Bone marrow (tissue), 2 donors: ENCODE results near the gene BCL2L12.
A peak's percentile ranks its signal among the peaks of the same experiment; 100 is the strongest.

Source experiments
- DNase-seq, 2 donors: peaks; one replicate each; lab custom pipeline; 2025; lab: John Stamatoyannopoulos, UW

BCL2L12 gene

DNA sequence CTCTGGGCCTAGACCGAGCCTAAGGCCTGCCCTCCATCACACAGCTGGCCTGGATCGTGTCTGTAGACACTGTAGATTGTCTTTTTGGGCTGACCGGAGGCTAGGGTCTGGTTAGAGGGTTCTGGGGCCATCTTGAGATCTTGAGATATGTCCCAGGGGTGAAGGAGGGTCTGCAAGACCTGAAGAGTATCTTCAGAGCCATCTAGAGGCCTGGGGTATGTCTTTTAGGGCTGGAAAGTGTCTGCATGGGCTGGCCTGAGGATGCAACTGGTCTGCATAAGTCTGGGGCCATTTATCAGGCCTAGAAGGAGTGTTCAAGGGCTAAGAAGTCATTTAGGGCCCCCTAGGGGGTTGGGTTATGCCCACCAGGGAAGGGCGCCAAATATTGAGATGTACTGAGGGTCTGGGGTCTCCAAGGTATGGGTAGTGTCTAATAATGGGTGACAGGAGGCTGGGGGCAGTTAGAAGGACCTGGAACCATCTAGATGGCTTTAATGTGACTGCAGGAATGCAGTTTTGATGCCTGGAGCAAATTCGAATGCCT lies 23.2 kb upstream of the BCL2L12 start:
- DNase-seq = peak in 1 of 2 donors; percentile 2

DNA sequence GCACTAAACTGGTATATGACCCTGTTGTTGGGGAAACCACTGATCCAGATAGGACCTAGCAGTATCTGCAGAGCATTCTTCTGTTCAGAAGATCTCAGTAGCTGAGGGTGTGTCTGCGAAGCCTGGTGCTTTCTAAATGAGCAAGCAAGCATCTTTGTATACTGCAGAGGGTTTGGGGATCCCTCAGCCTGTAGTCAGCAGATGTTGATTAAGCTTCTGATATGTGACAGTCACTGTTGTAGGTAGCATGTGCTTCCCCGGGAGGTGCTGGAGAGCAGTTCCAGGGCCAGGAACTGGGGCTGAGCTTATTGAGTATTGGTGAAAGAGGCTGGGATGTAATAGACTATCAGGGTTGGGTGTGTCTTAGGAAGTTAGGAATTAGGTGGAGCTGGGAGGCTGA lies 22.3 kb upstream of the BCL2L12 start:
- no peak for DNase-seq

DNA sequence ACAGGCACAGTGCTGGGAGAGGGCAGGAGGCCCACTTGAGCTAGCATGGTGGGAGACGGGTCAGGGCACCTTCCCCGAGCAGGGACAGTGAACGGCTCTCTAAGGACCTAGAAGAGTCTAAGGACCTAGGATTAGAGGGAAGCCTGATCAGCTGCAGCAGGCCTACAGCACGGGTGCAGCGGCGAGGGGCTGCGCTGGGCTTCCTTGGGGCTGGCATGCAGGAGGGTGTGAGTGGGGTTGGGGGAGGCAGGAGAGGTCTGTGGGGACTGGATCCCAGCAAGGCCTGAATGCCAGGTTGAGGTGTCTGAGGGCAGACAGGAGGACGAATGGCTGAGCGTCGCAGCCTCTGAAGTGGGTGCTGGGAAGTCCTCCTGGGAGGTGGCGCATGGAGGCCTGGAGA lies 20.1 kb upstream of the BCL2L12 start:
- no peak for DNase-seq

DNA sequence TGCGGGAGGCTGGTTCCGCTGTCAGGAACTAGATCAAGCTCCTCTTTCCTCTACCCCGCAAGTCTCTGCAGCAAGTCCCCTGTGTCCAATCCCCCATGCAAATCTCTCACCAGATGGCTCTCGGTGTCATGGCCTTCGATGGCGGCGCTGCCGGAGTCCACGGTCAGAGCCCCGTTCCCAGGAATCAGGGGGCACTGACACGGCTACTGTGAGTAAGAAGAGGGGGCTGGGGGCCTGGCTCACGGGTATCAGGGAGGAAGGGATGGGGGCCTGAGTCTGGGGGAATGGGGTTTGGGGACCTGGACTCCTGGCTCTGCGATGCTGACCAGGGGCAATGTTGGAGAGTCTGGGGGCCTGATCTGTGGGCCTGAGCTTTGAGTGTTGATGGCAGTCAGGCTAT lies 19.7 kb upstream of the BCL2L12 start:
- no peak for DNase-seq

DNA sequence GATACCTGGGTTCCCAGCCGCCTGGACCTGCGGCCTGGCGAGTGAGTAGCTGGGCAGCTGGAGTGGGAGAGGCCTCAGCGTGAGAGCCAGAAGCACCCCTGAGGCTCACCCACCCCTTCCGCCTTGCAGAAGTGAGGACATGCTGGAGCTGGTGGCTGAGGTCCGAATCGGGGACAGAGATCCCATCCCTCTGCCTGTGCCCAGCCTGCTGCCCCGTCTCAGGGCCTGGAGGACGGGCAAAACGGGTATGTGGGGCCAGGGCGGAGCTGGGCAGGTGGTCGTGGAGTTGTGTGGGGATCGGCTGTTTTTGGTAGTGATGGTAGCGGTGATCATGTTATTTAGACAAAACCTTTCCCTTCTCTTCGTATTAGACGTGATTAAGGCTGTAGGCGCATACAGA lies 19.1 kb upstream of the BCL2L12 start:
- no peak for DNase-seq

DNA sequence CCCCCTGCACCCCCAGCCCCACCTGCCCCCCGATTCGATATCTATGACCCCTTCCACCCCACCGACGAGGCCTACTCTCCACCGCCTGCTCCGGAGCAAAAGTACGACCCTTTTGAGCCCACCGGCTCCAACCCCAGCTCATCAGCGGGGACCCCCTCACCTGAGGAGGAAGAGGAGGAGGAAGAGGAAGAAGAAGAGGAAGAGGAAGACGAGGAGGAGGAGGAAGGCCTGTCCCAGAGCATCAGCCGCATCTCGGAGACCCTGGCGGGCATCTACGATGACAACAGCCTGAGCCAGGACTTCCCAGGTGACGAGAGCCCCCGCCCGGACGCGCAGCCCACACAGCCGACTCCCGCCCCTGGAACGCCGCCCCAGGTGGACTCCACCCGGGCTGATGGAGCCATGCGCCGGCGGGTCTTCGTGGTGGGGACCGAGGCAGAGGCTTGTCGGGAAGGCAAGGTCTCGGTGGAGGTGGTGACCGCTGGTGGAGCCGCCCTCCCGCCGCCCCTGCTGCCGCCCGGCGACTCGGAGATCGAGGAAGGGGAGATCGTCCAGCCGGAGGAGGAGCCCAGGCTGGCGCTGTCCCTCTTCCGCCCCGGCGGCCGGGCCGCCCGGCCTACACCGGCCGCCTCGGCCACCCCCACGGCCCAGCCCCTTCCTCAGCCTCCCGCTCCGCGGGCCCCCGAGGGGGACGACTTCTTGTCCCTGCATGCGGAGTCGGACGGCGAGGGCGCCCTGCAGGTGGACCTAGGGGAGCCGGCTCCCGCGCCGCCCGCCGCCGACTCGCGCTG lies 14.5 kb upstream of the BCL2L12 start:
- DNase-seq = no peak

DNA sequence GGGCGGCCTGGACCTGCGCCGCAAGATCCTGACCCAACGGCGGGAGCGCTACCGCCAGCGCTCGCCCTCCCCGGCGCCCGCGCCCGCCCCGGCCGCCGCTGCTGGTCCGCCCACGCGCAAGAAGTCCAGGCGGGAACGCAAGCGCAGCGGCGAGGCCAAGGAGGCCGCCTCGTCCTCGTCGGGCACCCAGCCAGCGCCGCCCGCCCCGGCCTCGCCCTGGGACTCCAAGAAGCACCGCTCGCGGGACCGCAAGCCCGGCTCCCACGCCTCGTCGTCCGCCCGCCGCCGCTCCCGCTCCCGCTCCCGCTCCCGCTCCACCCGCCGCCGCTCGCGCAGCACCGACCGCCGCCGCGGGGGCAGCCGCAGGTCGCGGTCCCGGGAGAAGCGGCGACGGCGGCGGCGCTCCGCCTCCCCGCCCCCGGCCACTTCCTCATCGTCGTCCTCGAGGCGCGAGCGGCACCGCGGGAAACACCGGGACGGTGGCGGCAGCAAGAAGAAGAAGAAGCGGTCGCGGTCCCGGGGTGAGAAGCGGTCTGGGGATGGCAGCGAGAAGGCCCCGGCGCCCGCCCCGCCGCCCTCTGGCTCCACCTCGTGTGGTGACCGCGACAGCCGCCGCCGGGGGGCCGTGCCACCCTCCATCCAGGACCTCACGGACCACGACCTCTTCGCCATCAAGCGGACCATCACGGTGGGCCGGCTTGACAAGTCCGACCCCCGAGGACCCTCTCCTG lies 13.7 kb upstream of the BCL2L12 start:
- no peak for DNase-seq

DNA sequence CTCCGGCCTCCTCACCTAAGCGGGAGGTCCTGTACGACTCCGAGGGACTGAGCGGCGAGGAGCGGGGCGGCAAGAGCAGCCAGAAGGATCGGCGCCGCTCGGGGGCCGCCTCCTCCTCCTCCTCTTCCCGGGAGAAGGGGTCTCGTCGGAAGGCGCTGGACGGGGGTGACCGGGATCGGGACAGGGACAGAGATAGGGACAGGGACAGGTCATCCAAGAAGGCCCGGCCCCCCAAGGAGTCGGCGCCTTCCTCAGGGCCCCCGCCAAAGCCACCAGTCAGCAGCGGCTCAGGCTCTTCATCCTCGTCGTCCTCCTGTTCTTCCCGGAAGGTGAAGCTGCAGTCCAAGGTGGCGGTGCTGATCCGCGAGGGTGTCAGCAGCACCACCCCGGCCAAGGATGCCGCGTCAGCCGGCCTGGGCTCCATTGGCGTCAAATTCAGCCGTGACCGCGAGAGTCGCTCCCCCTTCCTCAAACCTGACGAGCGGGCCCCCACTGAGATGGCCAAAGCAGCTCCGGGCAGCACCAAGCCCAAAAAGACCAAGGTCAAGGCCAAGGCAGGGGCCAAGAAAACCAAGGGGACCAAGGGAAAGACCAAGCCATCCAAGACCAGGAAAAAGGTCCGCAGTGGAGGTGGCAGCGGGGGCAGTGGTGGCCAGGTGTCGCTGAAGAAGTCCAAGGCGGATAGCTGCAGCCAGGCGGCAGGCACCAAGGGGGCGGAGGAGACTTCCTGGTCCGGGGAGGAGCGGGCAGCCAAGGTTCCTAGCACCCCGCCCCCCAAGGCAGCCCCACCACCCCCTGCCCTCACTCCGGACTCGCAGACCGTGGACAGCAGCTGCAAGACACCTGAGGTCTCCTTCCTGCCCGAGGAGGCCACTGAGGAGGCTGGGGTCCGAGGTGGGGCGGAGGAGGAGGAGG lies 12.9 kb upstream of the BCL2L12 start:
- DNase-seq = no peak

DNA sequence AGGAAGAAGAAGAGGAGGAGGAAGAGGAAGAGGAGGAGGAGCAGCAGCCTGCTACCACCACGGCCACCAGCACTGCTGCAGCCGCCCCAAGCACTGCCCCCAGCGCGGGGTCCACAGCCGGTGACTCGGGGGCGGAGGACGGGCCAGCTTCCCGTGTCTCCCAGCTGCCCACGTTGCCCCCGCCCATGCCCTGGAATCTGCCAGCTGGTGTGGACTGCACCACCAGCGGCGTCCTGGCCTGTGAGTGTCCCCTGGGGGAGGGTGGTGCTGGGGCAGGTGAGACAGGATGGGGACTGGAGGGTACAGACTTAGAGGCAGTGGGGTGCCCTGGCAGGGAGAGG lies 12.3 kb upstream of the BCL2L12 start:
- DNase-seq = no peak

DNA sequence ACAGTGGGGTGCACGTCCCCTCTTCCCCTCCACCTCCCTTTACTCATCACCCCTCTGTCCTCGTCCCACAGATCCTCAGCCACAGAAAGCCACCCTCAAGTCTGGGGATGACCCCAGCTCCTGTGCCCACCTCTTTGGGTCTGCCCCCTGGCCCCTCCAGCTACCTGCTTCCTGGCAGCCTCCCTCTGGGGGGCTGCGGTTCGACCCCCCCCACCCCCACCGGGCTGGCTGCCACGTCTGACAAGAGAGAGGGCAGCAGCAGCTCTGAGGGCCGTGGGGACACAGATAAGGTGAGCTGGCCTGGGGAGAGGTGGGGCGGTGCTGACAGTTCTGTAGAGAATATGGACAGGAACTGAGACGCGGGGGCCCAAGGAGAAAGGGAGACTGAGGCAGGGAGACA lies 11.2 kb upstream of the BCL2L12 start:
- DNase-seq = no peak

DNA sequence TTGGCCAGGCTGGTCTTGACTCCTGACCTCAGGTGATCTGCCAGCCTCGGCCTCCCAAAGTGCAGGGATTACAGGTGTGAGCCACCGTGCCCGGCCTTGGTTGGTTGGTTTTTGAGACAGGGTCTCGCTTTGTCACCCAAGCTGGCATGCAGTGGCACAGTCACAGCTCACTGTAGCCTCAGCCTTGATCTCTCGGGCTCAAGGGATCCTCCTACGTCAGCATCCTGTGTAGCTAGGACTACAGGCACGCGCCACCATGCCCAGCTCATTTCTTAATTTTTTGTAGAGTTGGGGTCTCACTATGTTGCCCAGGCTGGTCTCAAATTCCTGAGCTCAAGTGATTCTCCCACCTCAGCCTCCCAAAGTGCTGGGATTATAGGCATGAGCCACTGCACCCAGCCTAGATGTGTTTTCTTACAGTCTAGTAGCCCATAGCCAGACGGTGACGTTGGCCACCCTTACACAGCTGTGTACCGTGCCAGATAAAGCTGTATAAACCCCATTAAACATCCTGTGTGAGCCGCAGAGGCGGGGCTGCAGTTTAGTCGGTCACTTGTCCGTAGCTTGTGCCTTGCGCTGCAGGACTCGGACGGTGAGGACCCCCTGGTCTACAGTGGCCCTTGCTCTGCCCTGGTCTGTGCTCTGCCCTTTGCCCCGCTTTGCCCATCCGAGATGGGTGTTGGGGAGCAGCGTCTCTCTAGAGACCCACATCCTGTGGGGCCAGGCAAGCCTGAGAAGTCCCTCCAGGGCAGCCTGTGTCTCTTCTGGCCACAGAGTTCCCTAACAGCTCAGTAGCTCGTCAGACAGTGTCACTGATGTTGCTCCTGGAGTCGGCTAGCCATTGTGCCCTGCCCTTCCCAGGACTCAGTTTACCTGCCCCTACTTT lies 9.9 kb upstream of the BCL2L12 start:
- DNase-seq = no peak

DNA sequence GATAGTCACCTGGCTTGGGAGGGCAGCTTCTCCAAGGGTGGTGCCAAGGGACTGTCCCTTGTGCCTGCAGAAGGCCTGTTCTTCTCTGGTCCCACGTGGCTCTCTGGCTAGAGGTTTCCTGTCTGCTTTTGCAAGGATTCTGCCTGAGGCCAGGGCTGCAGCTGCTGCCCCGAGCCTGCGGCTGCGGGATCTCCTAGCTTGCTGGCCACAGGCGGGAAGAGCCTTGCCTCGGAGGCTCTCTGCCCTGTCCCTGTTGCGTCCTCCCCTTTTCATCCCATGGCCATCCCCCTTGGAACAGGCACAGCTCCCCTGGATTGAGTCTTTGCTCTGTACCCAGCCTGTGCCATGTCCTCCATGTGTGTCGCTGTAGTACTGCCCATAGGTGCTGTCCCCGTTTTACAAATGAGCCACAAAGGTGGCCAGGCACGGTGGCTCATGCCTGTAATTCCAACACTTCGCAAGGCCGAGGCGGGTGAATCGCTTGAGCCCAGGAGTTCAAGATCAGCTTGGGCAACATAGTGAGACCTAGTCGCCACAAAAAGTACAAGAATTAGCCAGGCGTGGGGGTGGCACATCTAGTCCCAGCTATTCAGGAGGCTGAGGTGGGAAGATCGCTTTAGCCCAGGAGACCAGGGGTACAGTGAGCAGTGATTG lies 9.2 kb upstream of the BCL2L12 start:
- no peak for DNase-seq

DNA sequence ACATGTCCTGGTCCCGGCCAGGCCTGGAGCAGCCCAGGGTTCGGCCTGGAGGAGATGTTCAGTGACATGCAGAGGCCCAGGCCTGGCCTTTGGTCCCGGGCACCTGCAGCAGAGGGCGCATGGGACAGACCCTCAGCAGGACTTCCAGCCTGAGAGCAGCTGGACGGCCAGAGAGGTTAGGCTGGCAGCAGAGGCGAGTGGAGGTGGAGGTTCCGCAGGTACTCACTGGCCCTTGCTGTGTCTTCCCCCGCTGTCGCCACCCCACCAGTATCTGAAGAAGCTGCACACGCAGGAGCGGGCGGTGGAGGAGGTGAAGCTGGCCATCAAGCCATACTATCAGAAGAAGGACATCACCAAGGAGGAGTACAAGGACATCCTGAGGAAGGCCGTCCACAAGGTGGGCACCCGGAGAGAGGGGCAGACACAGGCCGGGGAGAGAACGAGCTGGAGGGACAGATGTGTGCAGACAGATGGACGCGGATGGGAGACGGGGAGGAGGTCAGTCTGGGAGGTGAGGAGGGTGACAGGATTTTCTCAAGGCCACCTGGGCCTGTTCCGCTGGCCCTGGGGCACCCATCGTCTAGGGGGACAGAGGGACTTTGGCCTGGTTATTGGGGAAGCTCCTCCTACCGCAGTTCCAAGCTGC lies 8.1 kb upstream of the BCL2L12 start:
- no peak for DNase-seq

DNA sequence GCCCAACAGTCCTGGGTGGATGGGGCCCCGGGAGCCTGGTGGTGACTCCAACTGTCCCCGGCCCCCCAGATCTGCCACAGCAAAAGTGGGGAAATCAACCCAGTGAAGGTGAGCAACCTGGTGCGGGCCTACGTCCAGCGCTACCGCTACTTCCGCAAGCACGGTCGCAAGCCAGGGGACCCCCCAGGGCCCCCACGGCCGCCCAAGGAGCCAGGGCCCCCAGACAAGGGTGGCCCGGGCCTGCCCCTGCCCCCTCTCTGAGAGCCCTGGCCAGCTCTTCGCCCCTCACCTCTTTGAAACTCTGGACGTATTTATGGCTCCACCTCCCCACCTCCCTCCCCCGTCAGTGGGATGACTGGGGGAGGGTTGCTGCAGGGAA lies 7.6 kb upstream of the BCL2L12 start:
- DNase-seq = no peak

DNA sequence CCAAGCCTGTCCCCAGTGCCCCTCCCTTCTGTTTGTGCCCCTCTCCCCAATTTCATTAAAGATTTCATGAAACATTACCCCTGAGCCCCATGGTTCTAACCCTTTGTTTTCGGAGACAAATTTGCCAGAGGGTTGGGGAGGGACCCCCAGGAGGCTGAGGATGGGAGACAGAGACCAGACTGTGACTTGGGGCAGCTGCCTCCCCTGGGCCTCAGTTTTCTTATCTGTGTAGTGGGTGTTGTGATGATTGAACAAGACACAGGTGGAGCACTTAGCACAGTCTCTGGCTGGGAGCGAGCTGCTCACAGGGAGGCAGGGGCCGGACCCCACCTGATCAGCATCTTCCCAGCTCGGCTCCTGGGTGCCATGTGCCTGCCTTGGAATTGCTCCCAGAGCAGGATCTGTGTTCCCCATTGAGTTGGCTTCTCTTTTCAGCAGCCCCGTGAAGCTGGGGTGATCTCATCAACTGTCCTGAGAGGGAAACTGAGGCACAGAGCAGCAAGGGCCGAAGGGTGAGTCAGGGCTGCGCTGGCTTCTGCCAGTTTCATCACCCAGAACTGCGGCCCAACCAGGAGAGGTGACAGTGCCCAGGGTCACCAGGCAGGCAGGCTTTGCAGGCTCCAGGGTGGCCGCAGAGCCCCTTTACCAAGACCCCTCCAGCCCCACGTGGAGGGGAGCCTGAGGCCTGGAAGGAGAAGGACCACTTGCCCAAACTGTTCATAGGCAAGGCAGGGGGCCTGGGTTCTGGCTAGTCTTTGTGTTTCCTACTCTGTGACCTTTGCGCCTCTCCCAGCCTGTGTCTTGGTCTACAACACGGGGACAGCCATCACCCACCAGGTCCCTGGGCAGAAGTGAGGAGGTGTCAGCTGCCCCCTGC lies 6.9 kb upstream of the BCL2L12 start:
- no peak for DNase-seq

DNA sequence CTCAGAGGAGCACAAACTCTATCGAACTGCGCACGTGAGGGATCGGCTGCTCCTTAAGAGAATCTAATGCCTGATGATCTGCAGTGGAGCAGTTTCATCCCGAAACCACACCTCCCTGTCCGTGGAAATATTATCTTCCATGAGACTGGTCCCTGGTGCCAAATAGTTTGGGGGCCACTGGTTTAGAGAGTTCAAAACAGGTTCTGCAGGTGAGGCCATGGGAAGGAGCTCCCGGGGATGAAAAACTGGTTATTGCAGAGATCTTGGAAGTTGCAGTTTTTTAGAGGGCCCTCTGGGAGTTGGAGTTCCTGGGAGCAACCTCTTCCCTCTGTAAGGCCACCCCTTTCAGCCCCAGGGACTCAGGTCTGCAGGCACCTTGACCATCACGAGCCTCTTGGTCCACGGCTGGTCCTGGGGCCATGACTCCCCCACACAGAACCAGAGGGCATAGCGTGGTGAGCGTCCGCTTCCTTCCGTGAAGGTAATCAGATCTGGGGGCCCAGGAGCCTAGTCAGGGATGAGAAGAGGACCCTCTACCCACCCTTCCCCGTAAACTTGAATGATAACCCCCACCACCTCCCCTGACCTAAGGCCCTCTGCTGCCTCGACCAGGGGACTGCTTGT lies 5.3 kb upstream of the BCL2L12 start:
- no peak for DNase-seq

DNA sequence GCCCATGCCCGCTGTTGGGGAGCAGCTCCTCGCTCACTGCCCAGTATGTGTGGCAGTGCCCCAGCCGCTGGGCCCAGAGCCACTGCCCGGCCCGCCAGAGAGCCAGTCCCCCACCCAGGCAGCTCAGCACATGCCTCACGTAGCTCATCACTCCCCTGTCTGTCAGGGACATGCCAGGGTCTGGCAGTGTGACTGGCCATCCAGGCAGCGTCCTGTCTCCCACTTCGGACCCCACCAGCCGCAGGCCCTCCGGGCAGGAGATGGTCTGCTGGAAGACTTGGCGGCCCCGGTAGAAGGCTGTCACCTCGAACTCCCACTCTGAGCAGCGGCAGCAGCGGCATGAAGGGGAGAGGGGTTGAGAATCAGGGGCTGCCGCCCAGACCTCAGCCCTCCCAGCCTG lies 3.7 kb upstream of the BCL2L12 start:
- no peak for DNase-seq

DNA sequence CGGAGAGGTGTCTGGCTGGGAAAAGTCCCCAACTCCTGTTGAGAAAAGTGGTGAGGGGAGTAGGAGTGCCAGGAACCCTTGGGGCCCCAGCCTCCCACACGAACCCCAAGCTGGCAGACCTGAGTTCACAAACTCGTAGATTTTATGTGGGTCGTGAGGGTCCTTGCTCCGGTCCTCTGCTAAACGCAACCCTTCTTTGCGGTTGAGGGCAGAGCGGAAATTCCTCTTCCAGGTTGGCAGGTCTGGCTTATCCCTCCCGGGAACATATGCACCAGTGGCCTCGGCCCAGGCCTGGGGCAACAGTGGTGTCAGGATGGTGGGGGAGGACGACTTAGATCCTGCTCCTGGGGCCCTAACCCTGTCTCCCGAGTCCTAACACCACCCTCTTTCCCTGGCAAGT lies 2.5 kb upstream of the BCL2L12 start:
- DNase-seq = no peak
